Measurements from ENCODE around the gene NAP1L1. TPM values are rescaled to one million over a fixed set of nuclear protein-coding genes. Genes with fewer than 3 reads are reported as not detected.
"Not testable (repeated sequence)": the region's sequence is repeated elsewhere in the genome, so short reads cannot be mapped to it uniquely, and the experiment has no call there.

The NAP1L1 gene
- total RNA-seq, 1 donor from 2014 or later = 195 TPM

DNA sequence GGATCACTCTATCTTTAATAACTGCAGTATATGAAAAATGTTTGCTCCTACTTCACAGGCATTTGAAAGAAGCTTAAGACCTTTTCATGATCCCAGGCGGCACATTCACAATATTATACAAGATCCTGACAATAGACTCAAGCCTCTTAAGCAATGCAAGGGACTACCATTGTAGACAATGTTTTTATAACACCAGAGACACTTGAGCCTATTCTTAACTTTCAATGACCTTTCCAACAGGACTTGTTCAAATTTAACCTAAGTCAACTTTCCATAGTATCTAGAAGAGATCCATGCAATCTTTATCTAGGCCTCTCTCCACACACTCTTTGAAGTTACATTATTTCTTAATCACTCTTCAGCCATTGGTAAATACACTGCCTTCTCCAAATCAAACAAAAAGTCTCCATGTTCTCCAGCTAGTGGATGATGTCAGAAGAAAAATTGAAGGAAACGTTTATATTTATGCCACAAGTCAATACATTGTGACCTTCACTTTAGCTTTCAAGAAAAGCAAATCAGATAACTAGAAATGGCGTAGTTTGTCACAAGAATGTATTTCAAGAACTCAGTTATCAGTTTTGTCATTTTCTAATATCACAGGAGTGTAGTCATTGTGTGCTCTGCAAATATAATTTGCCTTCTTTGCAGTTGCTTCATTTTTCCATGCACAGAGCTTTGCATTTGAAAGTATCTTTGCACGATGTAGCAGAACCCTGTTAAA lies 94.1 kb downstream of the NAP1L1 start:
- no peak for DNase-seq (ENCODE audit: low spot score)

DNA sequence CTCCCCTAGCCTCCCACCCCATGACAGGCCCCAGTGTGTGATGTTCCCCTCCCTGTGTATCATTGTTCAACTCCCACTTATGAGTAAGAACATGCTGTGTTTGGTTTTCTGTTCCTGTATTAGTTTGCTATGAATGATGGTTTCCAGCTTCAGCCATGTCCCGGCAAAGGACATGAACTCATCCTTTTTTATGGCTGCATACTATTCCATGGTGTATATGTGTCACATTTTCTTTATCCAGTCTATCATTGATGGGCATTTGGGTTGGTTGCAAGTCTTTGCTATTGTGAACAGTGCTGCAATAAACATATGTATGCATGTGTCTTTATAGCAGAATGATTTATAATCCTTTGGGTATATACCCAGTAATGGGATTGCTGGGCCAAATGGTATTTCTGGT lies 96.8 kb downstream of the NAP1L1 start:
- DNase-seq (ENCODE audit: low spot score) = not testable (repeated sequence)

Other genes starting within 250 kb of the NAP1L1 start
- 7.5 TPM for gene PHLDA1, start 52.9 kb downstream of the NAP1L1 start, total RNA-seq (ENCODE audit: insufficient read depth, low replicate concordance)